SK-N-SH treated with all-trans-retinoic acid at 6 μM for 48 hours (cell line): ENCODE data around the gene CDCA7L.

ENCODE experiments used
- ATAC-seq: fragments of 200-7000 bp; cut with Tn5 transposase; 3 replicates; pipeline ENCODE4 v1.9.1; 2020; ENCODE audit warnings: mild to moderate bottlenecking, moderate library complexity
- ARNTL ChIP-seq: fragments of 450-650 bp; formaldehyde crosslinking; IDR thresholded peaks from 2 replicates; pipeline ENCODE4 v1.5.0; 2020; ENCODE audit warnings: low read depth, mild to moderate bottlenecking, moderate library complexity, borderline replicate concordance
- BACH2 ChIP-seq: fragments of 250-450 bp; sonication (Bioruptor Pico); IDR thresholded peaks from 2 replicates; pipeline ENCODE4 v1.9.0; 2021; ENCODE audit warnings: mild to moderate bottlenecking, borderline replicate concordance
- CREB5 ChIP-seq: fragments of 250-450 bp; sonication (Bioruptor Pico); IDR thresholded peaks from 2 replicates; pipeline ENCODE4 v1.5.1; 2020; ENCODE audit warnings: low read depth, mild to moderate bottlenecking, moderate library complexity
- CSDC2 ChIP-seq: fragments of 250-450 bp; sonication (Bioruptor Pico); IDR thresholded peaks from 2 replicates; pipeline ENCODE4 v1.5.0; 2020; ENCODE audit warnings: mild to moderate bottlenecking, moderate library complexity
- CSRNP3 ChIP-seq: fragments of 250-450 bp; sonication (Bioruptor Pico); IDR thresholded peaks from 2 replicates; pipeline ENCODE4 v1.5.1; 2021; ENCODE audit warnings: mild to moderate bottlenecking, moderate library complexity
- ESRRG ChIP-seq: fragments of 250-450 bp; sonication (Bioruptor Pico); IDR thresholded peaks from 2 replicates; pipeline ENCODE4 v1.6.1; 2021; ENCODE audit warnings: mild to moderate bottlenecking
- GLIS3 ChIP-seq: fragments of 250-450 bp; sonication (Bioruptor Pico); IDR thresholded peaks from 2 replicates; pipeline ENCODE4 v1.5.0; 2020; ENCODE audit warnings: mild to moderate bottlenecking, moderate library complexity
- ISL1 ChIP-seq: fragments of 250-450 bp; sonication (Bioruptor Pico); IDR thresholded peaks from 2 replicates; pipeline ENCODE4 v2.1.2; 2022; ENCODE audit warnings: mild to moderate bottlenecking, moderate library complexity
- OSR1 ChIP-seq: fragments of 250-450 bp; sonication (Bioruptor Pico); IDR thresholded peaks from 2 replicates; pipeline ENCODE4 v1.8.0; 2022; ENCODE audit warnings: moderate library complexity, mild to moderate bottlenecking, inconsistent platforms
- PPARA ChIP-seq: fragments of 250-450 bp; sonication (Bioruptor Pico); IDR thresholded peaks from 2 replicates; pipeline ENCODE4 v1.5.0; 2020; ENCODE audit warnings: mild to moderate bottlenecking, borderline replicate concordance
- RARB ChIP-seq: fragments of 250-450 bp; sonication (Bioruptor Pico); IDR thresholded peaks from 2 replicates; pipeline ENCODE4 v1.8.0; 2021; ENCODE audit warnings: mild to moderate bottlenecking, moderate library complexity
- SNAI2 ChIP-seq: fragments of 250-450 bp; sonication (Bioruptor Pico); IDR thresholded peaks from 2 replicates; pipeline ENCODE4 v1.5.0; 2020; ENCODE audit warnings: mild to moderate bottlenecking, moderate library complexity
- TOX ChIP-seq: fragments of 250-450 bp; sonication (Bioruptor Pico); IDR thresholded peaks from 2 replicates; pipeline ENCODE4 v1.8.0; 2021; ENCODE audit warnings: mild to moderate bottlenecking, moderate library complexity, borderline replicate concordance
- TSHZ2 ChIP-seq: fragments of 250-450 bp; sonication (Bioruptor Pico); IDR thresholded peaks from 2 replicates; pipeline ENCODE4 v1.5.0; 2020; ENCODE audit warnings: mild to moderate bottlenecking, moderate library complexity
- ZC3H10 ChIP-seq: fragments of 250-450 bp; sonication (Bioruptor Pico); IDR thresholded peaks from 2 replicates; pipeline ENCODE4 v1.5.1; 2021; ENCODE audit warnings: mild to moderate bottlenecking, moderate library complexity
- ZFP3 ChIP-seq: fragments of 250-450 bp; sonication (Bioruptor Pico); IDR thresholded peaks from 2 replicates; pipeline ENCODE4 v1.5.0; 2020; ENCODE audit warnings: mild to moderate bottlenecking, moderate library complexity
- ZNF565 ChIP-seq: fragments of 450-650 bp; formaldehyde crosslinking; conservative IDR thresholded peaks from 2 replicates; pipeline ENCODE4 v1.5.0; 2020; ENCODE audit warnings: low read depth, mild to moderate bottlenecking, moderate library complexity
- ZNF70 ChIP-seq: fragments of 450-650 bp; formaldehyde crosslinking; IDR thresholded peaks from 2 replicates; pipeline ENCODE4 v1.5.0; 2020; ENCODE audit warnings: mild to moderate bottlenecking, moderate library complexity
- ZNF8 ChIP-seq: fragments of 450-650 bp; formaldehyde crosslinking; IDR thresholded peaks from 2 replicates; pipeline ENCODE4 v1.5.0; 2020; ENCODE audit warnings: mild to moderate bottlenecking, moderate library complexity
- TF ChIP-seq, protein P1 (sequence below): fragments of 250-450 bp; sonication (Bioruptor Pico); IDR thresholded peaks from 2 replicates; pipeline ENCODE4 v1.8.0; 2020; ENCODE audit warnings: mild to moderate bottlenecking, moderate library complexity, borderline replicate concordance
- TF ChIP-seq, protein P2 (sequence below): fragments of 250-450 bp; sonication (Bioruptor Pico); IDR thresholded peaks from 2 replicates; pipeline ENCODE4 v1.8.0; 2021; ENCODE audit warnings: low read depth, mild to moderate bottlenecking, moderate library complexity, borderline replicate concordance

The CDCA7L gene

GRCh38 chr7:21922605-21923004 is 23.1 kb downstream of the CDCA7L start:
- TF ChIP-seq PPARA (no peak), ARNTL (no peak), ESRRG (no peak), ISL1 (CRISPR knock-in tag) (no peak)
- no peak for ATAC-seq

DNA sequence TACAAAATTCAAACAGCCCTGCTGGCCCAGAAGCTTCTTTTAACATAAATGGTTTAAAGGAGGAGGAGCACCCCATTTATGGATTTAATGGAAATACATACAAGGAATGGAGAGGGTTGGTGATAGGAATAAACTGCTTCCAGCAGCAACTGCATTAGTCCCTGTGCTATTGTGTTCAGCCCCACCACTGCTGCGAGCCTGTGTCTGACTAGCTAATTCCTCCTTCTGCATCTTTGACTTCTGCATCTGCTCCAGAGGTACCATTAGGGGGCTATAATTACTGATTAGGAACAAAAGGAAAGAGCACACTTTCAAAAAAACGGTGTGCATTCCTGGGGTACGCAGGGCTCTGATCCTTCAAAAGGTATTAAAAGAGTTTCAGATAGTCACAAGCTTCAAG is 24.8 kb downstream of the CDCA7L start:
- no peak for ATAC-seq
- TF ChIP-seq ISL1 (CRISPR knock-in tag) (no peak), ZNF70 (no peak), OSR1 (CRISPR knock-in tag) (no peak), PPARA (no peak), ZNF8 (CRISPR knock-in tag) (no peak), GLIS3 (CRISPR knock-in tag) (no peak), TSHZ2 (CRISPR knock-in tag) (no peak), BACH2 (CRISPR knock-in tag) (no peak), SNAI2 (CRISPR knock-in tag) (no peak), ZC3H10 (no peak), ARNTL (no peak), ZFP3 (CRISPR knock-in tag) (no peak), CREB5 (CRISPR knock-in tag) (no peak), TOX (CRISPR knock-in tag) (no peak)
- TF ChIP-seq, protein P1, sequence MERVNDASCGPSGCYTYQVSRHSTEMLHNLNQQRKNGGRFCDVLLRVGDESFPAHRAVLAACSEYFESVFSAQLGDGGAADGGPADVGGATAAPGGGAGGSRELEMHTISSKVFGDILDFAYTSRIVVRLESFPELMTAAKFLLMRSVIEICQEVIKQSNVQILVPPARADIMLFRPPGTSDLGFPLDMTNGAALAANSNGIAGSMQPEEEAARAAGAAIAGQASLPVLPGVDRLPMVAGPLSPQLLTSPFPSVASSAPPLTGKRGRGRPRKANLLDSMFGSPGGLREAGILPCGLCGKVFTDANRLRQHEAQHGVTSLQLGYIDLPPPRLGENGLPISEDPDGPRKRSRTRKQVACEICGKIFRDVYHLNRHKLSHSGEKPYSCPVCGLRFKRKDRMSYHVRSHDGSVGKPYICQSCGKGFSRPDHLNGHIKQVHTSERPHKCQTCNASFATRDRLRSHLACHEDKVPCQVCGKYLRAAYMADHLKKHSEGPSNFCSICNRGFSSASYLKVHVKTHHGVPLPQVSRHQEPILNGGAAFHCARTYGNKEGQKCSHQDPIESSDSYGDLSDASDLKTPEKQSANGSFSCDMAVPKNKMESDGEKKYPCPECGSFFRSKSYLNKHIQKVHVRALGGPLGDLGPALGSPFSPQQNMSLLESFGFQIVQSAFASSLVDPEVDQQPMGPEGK (CRISPR knock-in tag) = no peak

DNA sequence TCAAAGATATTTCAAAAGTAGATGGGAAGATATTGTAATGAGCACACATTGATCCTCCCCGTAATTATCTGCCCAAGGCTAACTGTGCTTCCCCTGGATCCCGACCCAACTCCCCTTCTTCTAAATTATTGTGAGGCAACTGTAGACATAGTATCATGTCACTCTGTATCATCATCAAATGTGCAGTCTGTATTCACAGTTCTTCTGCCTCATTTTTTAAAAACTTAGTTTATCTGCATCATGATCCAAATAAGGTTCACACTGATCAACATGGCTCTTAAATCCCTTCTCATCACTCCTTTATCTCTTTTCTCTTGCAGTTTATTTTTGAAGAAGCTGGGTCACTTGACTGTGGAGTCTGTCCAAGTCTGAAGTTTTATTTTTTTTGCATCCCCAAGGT is 27.5 kb downstream of the CDCA7L start:
- TF ChIP-seq CREB5 (CRISPR knock-in tag) = no peak
- TF ChIP-seq SNAI2 (CRISPR knock-in tag) = no peak
- TF ChIP-seq, protein P2, sequence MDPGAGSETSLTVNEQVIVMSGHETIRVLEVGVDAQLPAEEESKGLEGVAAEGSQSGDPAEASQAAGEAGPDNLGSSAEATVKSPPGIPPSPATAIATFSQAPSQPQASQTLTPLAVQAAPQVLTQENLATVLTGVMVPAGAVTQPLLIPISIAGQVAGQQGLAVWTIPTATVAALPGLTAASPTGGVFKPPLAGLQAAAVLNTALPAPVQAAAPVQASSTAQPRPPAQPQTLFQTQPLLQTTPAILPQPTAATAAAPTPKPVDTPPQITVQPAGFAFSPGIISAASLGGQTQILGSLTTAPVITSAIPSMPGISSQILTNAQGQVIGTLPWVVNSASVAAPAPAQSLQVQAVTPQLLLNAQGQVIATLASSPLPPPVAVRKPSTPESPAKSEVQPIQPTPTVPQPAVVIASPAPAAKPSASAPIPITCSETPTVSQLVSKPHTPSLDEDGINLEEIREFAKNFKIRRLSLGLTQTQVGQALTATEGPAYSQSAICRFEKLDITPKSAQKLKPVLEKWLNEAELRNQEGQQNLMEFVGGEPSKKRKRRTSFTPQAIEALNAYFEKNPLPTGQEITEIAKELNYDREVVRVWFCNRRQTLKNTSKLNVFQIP = no peak
- TF ChIP-seq CSDC2 (CRISPR knock-in tag) = no peak
- TF ChIP-seq RARB (CRISPR knock-in tag) = no peak
- TF ChIP-seq TOX (CRISPR knock-in tag) = no peak
- no peak for TF ChIP-seq ZNF8 (CRISPR knock-in tag)
- TF ChIP-seq ISL1 (CRISPR knock-in tag) = no peak
- no peak for TF ChIP-seq ARNTL
- TF ChIP-seq CSRNP3 = no peak
- no peak for TF ChIP-seq ZNF70
- no peak for TF ChIP-seq ZNF565
- TF ChIP-seq, all 23 proteins: peak for 0
- no peak for ATAC-seq
